GM19239 (cell line): ENCODE results near the gene LY6G6F.

ENCODE experiments used
- DNase-seq: peaks from one replicate; pipeline ENCODE4 v3.0.0; 2011; ENCODE audit warnings: low spot score; ENCODE audit not compliant: insufficient read length
- FAIRE-seq: peaks from 2 replicates; lab custom pipeline; 2011; peaks lifted over from hg19 to GRCh38; lab: Jason Lieb, UNC

Gene LY6G6F

GRCh38 chr6:31721351-31722020, 14.8 kb downstream of the LY6G6F start, which contains the start of gene LY6G6C:
LY6G6C (minus strand) TSS chr6:31721746; CDS start chr6:31721679, 67 bp downstream.
- no peak for FAIRE-seq
- no peak for DNase-seq

GRCh38 chr6:31722173-31722572, 15.5 kb downstream of the LY6G6F start:
- DNase-seq (no peak), FAIRE-seq (no peak)

- no peak for FAIRE-seq
- no peak for DNase-seq
Observed at GRCh38 chr6:31723245-31723979, 16.7 kb downstream of the LY6G6F start, which contains the start of gene MPIG6B. MPIG6B (plus strand) TSS chr6:31723373; CDS start chr6:31723384, 11 bp downstream.

GRCh38 chr6:31723980-31724691, 17.5 kb downstream of the LY6G6F start:
- FAIRE-seq: no peak
- no peak for DNase-seq

- DNase-seq (no peak), FAIRE-seq (no peak)
Observed at GRCh38 chr6:31725502-31726350, 19.1 kb downstream of the LY6G6F start.

GRCh38 chr6:31727034-31727716, 20.5 kb downstream of the LY6G6F start:
- DNase-seq: peak; percentile 80
- peak; percentile 91 for FAIRE-seq

- FAIRE-seq (no peak), DNase-seq (no peak)
Observed at GRCh38 chr6:31727717-31728671, 21.3 kb downstream of the LY6G6F start.

- DNase-seq: no peak
- FAIRE-seq: peak; percentile 21
Observed at GRCh38 chr6:31728767-31729514, 22.3 kb downstream of the LY6G6F start, which contains the start of gene DDAH2. DDAH2 (minus strand) TSS chr6:31729299; CDS start chr6:31729161, 138 bp downstream.

GRCh38 chr6:31729515-31729978, 22.9 kb downstream of the LY6G6F start:
- FAIRE-seq (peak; percentile 80), DNase-seq (peak; percentile 61)

GRCh38 chr6:31729979-31730630, 23.4 kb downstream of the LY6G6F start:
- peak; percentile 44 for DNase-seq
- peak; percentile 18 for FAIRE-seq

GRCh38 chr6:31730631-31731086, 24.0 kb downstream of the LY6G6F start:
- DNase-seq (no peak), FAIRE-seq (no peak)

- no peak for FAIRE-seq
- DNase-seq: no peak
Observed at GRCh38 chr6:31732029-31732428, 25.4 kb downstream of the LY6G6F start.

GRCh38 chr6:31733734-31734133, 27.1 kb downstream of the LY6G6F start:
- DNase-seq (no peak), FAIRE-seq (no peak)

GRCh38 chr6:31734247-31734820, 27.7 kb downstream of the LY6G6F start:
- FAIRE-seq (no peak), DNase-seq (no peak)

- DNase-seq: peak; percentile 61
- peak; percentile 74 for FAIRE-seq
Observed at GRCh38 chr6:31734821-31735406, 28.2 kb downstream of the LY6G6F start.
